ENCODE data around the gene DGLUCY.
"Not testable (repeated sequence)": the region's sequence is repeated elsewhere in the genome, so short reads cannot be mapped to it uniquely, and the experiment has no call there.

The DGLUCY gene

DNA sequence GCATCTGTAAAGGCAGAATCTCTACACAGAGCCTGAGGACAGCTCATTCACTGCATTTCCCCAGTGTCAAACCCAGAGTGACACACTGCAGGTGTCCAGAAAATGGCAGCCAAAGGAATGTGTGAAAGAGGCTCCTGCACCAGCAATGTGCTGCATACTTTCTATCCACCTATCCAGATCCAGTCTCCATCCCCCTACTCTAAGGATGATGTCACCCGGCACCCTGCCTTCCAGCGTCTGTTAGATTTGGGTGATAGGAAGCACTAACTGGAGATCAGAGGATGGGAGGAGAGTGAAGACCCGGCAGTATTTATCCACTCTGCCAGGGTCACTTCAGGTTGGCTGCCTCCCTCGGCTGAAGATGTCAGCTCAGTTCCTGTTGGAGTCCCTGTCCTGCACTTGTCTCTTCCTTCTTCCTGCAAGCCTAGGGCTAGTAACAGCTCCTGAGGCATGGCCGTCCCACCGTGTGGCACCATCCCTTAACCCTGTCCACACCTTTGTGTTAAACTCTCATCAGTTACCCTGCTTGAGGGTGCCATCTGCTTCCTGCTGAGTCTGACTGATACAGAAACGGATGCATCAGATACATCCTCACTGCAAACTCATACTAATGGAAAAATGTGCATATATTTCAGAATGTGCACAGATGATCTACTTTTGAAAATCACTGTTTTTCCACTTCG, 143.6 kb downstream of the DGLUCY start:
- no peak for DNase-seq (ENCODE audit: low spot score)

DNA sequence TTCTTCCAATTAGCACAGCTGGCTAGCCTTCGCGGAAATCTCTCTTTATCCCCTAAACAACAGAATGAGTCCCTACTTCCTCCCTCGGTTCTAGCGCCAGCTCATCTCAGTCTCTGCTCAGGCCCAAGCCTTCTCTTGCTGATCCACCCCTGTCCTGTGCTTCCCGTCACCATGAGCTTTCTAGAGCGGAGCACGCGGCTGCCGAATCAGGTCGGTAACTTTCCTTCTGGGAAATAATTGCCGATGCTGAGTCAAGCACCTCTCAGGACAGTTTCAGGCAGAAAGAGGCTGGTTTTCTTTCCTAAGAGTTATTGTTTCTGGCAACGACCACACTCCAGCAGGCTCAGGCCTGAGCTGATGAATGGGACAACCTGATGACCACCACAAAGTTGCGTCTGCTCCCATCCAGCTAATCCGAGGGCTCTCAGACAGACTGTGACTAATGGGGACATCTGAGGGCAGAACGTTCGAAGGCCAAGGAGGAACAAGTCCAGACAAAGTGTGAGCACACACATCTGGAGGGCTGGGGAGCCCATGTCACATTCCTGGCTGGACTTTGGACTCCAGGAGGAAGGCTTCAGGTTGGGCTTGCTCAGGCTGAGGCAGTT, 144.2 kb downstream of the DGLUCY start:
- DNase-seq (ENCODE audit: low spot score) = no peak

DNA sequence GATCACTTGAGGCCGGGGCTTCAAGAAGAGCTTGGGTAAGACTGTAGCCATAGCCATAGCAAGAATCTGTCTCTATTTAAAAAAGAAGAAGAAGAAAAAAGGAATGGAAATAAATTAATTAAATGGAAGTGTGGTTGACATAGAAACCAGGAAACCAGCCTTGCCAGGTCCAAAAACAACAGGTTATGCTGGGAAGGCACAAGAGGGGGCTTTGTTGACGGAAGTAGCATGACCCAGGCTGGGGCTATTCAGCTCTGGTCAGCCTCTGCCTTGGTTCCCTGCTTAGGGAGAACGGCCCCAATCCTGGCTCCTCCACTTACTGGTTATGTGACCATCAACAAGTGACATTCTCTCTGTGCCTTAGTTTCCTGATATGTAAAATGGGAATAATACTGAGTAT, 145.0 kb downstream of the DGLUCY start:
- no peak for DNase-seq (ENCODE audit: low spot score)

DNA sequence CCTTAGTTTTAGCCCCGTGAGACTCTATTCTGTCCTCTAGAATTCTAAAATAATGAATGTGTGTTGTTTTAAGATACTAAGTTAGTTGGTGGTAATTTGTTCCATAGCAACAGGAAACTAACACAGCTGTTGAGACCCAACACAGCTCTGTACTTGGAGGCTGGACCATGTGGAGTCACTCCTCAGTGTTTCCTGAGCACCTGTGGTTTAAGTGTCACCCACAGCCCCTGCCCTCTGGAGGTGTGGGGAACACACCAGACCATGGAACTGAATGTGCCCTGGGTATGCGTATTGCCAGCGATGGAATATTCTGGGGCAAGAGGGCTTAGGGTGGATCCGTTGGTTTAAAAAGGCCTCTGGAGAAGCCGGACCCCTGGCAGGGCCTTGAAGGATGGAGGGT, 147.2 kb downstream of the DGLUCY start:
- DNase-seq (ENCODE audit: low spot score) = peak; percentile 35

DNA sequence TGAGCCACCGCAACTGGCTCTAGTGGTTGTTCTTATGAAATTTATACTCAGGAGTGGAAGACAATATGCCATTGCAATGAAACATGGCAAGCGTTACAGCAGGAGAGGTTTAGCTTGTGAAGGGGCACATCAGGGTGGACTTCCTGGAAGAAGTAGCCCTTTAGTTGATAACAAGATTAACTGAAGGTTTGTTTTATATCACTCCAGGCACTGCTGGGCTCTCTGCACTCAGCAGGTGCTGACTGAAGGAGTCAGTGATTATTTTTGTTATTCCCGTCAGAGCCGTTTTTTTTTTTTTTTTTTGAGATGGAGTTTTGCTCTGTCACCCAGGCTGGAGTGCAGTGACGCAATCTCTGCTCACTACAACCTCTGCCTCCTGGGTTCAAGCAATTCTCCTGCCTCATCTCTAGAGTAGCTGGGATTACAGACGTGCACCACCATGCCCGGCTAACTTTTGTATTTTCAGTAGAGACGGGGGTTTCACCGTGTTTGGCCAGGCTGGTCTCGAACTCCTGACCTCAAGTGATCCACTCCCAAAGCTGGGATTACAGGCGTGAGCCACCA, 148.2 kb downstream of the DGLUCY start:
- DNase-seq (ENCODE audit: low spot score) = no peak

DNA sequence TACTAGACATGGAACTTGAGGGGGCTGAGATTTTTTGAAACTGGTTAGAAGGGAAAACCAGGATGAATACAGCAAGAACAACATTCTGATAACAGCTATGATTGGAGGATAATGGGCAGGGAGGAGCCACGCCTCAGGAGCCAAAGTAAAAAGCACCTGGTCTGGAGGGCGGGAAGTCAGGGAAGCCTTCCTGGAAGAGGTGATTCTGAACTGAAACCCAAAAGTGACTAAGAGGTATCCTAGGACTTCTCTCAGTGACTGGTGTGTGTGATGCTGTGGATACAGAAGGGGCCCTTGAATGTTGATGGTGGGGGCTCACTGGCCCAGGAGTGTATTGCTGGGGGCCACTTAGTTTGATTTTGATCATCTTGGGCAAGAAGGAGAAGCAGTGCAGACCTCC, 149.5 kb downstream of the DGLUCY start:
- DNase-seq (ENCODE audit: low spot score) = no peak

DNA sequence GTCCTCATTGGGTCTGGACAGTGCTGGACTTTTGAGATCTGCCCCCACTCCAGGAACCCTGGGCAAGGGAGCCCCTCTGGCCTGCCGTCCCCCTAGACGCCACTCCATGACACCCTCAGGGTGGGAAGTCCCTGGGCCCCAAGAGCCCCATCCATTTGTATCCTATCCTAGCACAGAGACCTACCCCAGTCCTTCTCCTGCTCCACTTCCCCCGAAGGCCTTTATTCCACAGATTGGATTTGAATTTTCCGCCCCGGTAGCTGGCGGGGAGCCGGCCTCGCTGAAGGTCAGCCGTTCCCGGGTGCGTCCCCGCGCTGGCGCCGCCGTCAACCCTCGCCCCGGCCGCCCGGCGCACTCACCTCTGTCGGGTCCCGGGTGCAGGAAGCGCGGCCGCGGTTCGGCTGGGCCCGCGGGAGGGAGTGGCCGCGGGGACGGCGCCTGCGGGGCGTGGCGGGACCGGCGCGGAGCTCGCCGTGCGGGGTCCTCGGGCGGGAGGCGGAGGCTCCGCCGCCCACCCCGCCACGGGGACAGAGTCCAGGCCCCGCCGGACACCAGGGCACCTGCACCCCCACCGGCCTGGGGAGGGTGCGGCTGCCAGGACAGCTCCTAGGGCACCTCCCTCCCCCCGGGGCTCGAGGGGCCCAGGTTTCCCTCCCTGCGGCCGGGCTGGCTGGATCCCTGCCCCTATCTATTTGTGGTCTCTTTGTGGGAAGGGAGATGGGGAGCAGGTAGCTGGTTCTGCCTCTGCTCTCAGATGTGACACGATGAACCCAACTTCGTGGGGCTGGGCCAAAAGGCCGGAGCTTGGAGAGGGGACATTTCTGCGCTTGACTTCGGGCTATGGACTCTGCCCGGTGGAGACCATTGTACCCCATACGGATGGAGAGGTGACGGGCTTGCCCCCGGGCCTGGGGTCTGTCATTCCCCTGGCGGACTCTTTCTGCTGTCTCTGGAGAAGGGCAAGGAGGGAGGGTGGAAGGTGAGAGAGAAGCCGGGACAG, 150.6 kb downstream of the DGLUCY start:
- no peak for DNase-seq (ENCODE audit: low spot score)

DNA sequence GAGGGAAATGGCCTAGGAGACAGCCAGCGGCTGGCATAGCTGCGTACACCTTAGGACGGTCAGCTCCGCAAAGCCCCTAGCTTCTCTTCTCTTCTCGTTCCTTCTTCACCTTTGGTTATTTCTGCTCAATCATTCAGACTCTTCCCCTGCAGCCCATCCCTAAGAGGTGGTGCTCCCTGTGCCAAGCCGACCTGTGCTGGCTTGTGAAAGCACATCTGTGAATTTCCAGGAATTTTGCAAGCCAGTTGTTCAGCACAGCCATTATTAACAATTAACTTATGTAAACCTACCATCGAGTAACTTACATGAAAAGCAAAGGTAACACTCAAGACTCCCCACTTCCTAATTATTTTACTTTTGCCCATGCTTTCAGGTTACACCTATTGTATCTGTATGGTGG, 151.5 kb downstream of the DGLUCY start:
- no peak for DNase-seq (ENCODE audit: low spot score)

DNA sequence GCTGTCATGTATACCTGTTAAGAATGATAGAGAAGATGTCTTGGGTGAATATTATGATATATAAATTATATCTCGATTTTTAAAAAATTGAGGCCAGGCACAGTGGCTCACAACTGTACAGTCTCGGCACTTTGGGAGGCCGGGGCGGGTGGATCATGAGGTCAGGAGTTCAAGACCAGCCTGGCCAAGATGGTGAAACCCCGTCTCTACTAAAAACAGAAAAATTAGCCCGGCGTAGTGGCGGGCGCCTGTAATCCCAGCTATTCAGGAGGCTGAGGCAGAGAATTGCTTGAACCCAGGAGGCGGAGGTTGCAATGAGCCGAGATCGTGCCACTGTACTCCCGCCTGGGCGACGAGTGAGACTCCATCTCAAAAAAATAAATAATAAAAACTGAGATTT, 152.4 kb downstream of the DGLUCY start:
- DNase-seq (ENCODE audit: low spot score) = not testable (repeated sequence)

DNA sequence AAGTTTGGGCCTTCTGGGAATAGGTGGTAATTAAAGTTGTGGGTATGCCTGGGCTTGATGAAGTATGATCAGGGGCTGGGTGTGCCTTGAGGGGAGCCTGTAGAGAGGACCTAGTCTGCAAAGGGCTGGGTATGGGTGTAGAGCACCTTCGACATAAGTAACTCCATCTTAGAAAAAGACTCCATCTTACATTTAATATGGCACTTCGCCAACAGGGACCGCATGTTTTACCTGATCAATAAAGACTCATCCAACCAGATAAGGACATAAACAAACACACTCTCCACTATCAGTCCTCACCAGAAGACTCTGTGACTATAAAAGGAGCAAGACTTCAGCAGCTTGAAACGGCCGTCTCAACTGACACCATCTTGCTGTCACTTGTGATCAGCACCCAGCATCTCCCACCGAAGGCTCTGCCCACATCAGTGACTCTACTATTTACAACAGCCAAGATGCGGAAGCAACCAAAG, 154.1 kb downstream of the DGLUCY start:
- DNase-seq (ENCODE audit: low spot score) = no peak

DNA sequence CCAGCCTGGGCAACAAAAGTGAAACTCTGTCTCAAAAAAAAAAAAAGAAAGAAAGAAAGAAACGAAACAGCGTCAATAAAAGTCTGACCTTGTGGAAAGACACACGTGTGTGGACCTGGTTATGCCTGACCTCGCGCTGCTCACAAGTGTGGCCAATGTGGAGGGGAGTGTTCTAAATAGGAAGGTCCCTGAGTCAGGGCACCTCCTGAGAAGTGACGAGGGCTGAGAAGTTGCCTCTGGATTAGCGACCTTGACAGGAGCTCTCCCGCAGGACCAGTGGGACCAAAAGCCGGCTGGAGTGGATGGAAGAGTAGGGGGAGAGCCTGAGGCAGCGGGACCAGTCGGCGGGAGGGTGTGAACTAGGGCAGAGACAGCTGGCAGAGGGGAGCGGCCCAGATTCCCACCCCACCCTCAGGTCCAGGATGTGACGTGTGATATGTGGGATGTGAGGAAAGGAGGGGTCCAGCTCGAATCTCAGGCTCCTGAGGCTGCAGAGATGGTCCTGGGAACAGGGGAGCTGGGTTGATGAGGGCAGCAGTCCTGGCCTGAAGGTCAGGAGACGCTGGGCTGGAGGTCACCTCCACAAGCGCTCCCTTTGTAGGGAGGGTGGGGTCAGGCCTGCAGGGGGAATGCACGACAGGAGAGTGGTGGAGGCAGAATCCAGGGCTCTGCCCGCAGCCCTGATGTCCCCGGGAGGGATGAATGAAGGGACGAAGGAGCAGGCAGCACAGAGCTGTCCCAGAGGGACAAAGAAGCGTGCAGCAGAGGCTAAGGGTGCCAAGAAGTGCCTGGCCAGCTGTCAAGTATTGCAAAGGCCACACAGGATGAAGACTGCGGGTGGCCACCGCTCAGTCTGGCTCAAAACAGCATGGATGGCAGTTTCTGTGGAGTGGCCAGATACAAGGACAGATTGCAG, 155.5 kb downstream of the DGLUCY start:
- no peak for DNase-seq (ENCODE audit: low spot score)

DNA sequence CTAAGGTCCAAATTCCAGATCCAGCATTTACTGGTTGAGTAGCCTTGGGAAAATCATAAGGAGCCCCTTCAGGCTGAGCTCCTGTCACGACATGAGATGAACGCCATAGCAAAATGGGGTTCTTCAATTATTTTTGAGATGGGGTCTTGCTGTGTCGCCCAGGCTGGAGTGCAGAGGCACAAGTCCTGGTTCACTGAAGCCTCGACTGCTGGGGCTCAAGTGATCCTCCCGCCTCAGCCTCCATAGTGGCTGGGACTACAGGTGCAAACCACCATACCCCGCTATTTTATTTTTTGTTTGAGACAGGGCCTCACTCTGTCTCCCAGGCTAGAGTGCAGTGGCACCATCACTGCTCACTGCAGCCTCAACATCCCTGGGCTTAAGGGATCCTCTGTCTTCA, 156.3 kb downstream of the DGLUCY start:
- DNase-seq (ENCODE audit: low spot score) = no peak

DNA sequence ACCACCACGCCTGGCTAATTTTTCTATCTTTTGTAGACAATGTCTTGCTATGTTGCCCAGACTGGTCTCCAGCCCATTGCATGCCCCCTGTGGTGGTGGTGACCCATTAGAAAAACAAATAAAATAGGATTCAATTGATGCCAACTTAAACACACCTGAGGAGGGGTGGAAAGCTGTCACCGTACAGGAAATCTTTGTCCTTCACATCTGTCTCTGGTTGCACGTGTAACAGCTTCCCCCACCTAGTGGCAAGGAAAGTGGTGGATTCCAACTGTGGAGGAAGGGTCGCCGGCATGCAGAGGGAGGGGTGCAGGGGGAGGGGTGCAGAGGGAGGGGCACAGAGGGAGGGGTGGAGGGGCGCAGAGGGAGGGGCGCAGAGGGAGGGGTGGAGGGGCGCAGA, 156.7 kb downstream of the DGLUCY start:
- no peak for DNase-seq (ENCODE audit: low spot score)

DNA sequence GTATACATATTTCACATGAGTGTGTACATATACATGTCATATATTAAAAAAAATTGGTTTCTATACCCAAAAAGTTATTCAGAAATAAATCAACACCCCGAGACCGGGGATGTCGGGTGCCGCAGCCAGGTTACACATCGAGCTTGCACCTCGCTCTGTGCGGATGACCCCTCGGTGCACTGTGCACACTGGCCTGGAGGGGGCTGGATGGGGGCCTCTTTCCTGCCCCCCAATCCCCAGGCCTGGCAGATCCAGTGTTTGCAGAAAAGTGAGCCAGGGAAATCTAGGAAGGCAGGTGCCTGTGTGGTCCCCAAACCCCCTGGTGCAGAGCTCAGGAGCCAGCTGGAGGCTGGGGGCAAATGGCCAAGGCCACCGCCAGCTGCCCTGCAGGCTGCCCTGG, 157.8 kb downstream of the DGLUCY start:
- DNase-seq (ENCODE audit: low spot score) = no peak

DNA sequence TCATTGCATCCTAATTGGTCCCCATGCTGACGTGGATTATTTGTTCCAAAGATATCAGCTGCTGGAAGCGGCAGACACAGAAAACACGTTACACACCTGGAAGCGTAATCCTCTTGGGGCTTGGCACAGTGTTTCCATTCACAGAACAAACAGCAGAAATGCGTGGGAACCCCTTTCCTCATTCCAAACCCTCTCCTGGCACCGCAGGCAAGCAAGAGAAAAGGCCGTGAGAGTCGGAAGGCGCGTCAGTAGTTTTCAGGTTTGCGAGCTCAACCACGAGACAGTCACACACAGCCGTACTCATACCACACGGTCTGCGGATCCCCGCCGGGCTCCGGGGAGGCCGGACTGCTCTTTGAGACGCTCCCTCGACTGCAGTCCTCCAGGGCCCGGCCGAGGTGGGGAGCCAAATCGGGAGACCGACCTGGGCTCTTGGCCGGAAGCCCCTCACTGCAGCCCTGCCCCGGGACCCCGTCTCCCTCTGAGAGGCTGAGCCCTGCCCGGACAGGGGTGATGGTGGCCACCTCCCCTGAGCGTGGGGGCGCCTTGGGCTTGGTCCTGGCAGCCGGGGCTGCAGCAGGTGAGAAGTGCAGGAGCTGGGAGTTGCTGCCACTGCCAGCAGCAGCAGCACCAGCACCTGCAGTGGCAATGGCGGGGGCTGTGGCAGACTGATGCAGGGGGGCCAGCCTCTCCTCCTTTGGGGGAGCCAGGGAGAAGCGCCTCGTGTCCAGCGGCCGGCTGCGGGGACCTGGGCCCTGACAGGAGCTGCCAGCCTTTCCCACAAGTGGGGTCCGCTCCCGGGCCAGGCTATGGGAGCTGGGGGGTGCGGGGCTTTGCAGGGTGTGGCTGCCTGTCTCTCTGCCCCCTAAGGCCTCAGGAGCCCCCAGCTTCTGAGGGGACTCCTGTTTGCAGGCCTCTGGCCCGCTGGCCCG, 158.7 kb downstream of the DGLUCY start:
- DNase-seq (ENCODE audit: low spot score) = no peak

DNA sequence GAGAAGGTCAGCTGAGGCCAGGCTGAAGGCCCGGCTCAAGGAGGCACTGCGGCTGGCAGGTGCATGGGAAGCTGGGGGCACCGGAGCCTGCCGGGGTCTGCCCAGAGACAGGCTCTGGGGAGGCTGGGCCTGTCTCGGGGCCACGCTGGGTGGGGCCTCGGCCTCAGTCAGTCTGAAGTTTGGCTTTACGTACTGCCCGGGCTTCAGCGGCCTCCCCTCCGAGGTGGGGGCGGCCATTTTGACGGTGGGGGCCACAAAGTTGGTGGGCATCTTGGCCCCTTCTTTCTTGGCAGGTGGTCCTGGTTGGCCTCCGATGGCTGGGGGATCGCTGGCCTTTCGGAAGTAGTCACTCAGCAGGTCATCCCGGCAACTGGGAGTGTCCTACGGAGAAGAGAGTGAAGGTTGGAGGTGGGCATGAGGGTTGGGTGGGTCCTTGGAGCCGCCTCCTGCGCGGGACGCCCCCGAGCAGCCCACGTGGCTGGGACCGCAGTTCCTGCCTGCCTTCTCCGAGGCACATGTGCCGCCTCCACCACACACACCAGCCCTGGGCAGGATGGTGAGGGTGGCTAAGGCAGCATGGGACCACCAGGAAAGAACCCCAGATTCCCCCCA, 159.5 kb downstream of the DGLUCY start:
- no peak for DNase-seq (ENCODE audit: low spot score)

DNA sequence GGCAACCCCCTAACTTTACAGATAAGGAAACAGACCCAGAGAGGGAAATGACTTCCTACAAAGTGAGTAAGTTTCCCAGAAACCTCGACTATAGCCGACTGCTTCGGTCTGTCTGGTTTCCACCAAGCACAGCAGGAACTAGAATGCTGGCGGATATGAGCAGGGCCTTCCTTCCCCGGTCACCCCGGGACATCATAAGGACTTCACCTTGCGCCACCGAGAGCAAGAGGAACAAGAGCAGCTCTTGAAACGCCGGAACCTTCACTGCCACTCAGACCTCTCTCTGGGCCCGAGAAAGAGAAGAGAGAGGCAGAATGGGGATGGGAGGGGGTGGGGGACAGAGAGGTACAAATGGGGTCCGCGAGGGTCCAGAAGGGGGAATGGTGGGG, 160.0 kb downstream of the DGLUCY start:
- DNase-seq (ENCODE audit: low spot score) = no peak

DNA sequence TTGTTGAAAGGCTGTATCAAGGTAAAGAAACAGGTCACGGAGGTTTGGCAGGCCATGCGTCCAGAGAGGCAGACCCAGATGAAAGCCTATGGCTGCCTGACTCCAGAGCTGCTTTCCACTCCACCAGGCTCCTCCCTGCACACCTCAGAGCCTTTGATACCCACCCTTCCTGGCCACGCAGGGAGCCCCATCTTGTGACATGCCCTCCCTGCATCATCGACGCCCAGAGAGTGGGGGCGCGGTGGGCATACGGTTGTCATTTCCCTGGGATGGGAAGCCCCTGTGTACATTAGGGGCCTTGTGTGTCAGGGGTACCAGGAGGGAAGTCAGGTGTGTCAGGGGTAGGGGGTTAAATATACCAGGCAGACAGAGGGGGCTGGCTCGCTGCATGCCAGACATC, 160.9 kb downstream of the DGLUCY start:
- no peak for DNase-seq (ENCODE audit: low spot score)

Measured in CD4-positive, alpha-beta T cell treated with Interleukin-6 at 100 ng/mL for 8 hours (primary cell).